IPS-20b (cell line): Measurements from ENCODE around the gene CCDC127.

Experiments used
- H3K27ac ChIP-seq: one replicate; pipeline ENCODE4 v1.5.1; 2013; ENCODE audit warnings: low read length
- H3K27me3 ChIP-seq: 2 replicates; pipeline ENCODE4 v1.6.1; 2013; ENCODE audit warnings: mild to moderate bottlenecking, low read length, inconsistent platforms; ENCODE audit not compliant: insufficient read depth
- H3K36me3 ChIP-seq: 2 replicates; pipeline ENCODE4 v1.6.1; 2013; ENCODE audit warnings: low read depth, mild to moderate bottlenecking, inconsistent platforms, low read length, moderate library complexity; ENCODE audit not compliant: insufficient read depth
- H3K4me1 ChIP-seq: 2 replicates; pipeline ENCODE4 v1.6.1; 2013; ENCODE audit warnings: mild to moderate bottlenecking, control low read depth, inconsistent platforms, low read length, moderate library complexity; ENCODE audit not compliant: insufficient read depth
- H3K4me3 ChIP-seq: 2 replicates; pipeline ENCODE4 v1.5.1; 2013; ENCODE audit warnings: mild to moderate bottlenecking, low read length, inconsistent platforms
- H3K9ac ChIP-seq: 2 replicates; pipeline ENCODE4 v1.6.1; 2013; ENCODE audit warnings: low read depth, mild to moderate bottlenecking, inconsistent platforms, low read length, moderate library complexity
- H3K9me3 ChIP-seq: 2 replicates; pipeline ENCODE4 v1.6.1; 2013; ENCODE audit warnings: mild to moderate bottlenecking, low read depth, low read length, inconsistent platforms; ENCODE audit not compliant: insufficient read depth

CCDC127 gene

DNA sequence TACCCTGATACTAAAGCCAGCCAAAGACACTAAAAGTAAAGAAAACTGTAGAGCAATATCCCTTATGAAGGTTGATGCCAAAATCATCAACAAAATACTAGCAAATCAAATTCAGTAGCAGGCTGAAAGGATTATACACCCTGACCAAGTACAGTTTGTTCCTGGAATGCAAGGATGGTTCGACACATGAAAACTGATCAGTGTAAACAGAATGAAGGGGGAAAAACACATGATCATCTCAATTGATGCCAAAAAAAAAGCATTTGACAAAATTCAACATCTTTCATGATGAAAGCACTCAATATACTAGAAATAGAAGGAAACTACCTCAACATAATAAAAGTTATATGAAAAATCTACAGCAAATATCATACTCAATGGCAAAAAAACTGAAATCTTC lies 70.2 kb downstream of the CCDC127 start:
- Histone ChIP-seq H3K27me3 (no peaks in the 10 kb centered on the region), H3K36me3 (peaks cover 68% of the 10 kb centered on the region), H3K9ac (no peak overlapping the region), H3K4me1 (no peaks in the 10 kb centered on the region), H3K27ac (no peak overlapping the region), H3K4me3 (no peak overlapping the region), H3K9me3 (peaks cover 17% of the 10 kb centered on the region)
